CD4-positive, alpha-beta T cell (primary cell): ENCODE data around the gene MYPOP. TPM values are rescaled to one million over a fixed set of nuclear protein-coding genes. Genes with fewer than 3 reads are reported as not detected.

Experiments
- ATAC-seq: fragments of 200-7000 bp; cut with Tn5 transposase; one replicate; pipeline ENCODE4 v1.10.0; 2022; ENCODE audit warnings: mild to moderate bottlenecking; ENCODE audit not compliant: poor library complexity
- CTCF ChIA-PET: fragments of 350-600 bp; sonication (Branson Sonifier 250); formaldehyde crosslinking; loops from one replicate; lab custom pipeline; 2021; ENCODE audit warnings: antibody characterized with exemption, inconsistent platforms; lab: Charles Lee
- POLR2A ChIA-PET: fragments of 350-600 bp; sonication (Branson Sonifier 250); formaldehyde crosslinking; loops from one replicate; lab custom pipeline; 2021; ENCODE audit warnings: antibody characterized with exemption, inconsistent platforms; lab: Charles Lee
- DNase-seq, 14 experiments: peaks; one replicate each; pipeline ENCODE4 v3.0.0-alpha.2; 2013 to 2020; ENCODE audit warnings: mixed read lengths in 2 of 14
- H3K27ac ChIP-seq, 2 donors: one replicate each; pipeline versions ENCODE4 v1.5.1 to v1.7.0; 2013; ENCODE audit warnings: low read length in 2 of 2, low read depth in 1 of 2, mild to moderate bottlenecking in 1 of 2
- H3K27me3 ChIP-seq, 2 experiments: 1 replicate in 1 of 2; 2 replicates in 1 of 2; pipeline versions ENCODE4 v1.6.1 to v1.7.0; 2013; ENCODE audit warnings: low read length in 2 of 2, control low read depth in 1 of 2, mild to moderate bottlenecking in 1 of 2, moderate library complexity in 1 of 2; ENCODE audit not compliant: insufficient read depth in 2 of 2, control insufficient read depth in 1 of 2
- H3K36me3 ChIP-seq: one replicate; pipeline ENCODE4 v1.6.1; 2013; ENCODE audit warnings: low read length, control low read depth; ENCODE audit not compliant: insufficient read depth
- H3K4me1 ChIP-seq: one replicate; pipeline ENCODE4 v1.6.1; 2013; ENCODE audit warnings: low read length, control low read depth; ENCODE audit not compliant: insufficient read depth
- H3K4me3 ChIP-seq: one replicate; pipeline ENCODE4 v1.5.1; 2013; ENCODE audit warnings: mild to moderate bottlenecking, low read length, moderate library complexity
- H3K9me3 ChIP-seq, 2 experiments: 1 replicate in 1 of 2; 2 replicates in 1 of 2; pipeline versions ENCODE4 v1.6.1 to v1.7.0; 2013; ENCODE audit warnings: low read length in 2 of 2, mild to moderate bottlenecking in 2 of 2, control low read depth in 1 of 2, moderate library complexity in 1 of 2; ENCODE audit not compliant: control insufficient read depth in 1 of 2, insufficient read depth in 1 of 2
- H3K27ac Mint-ChIP-seq: one replicate; pipeline ENCODE4 v1.8.0; 2020; ENCODE audit warnings: mixed read lengths
- H3K27me3 Mint-ChIP-seq: one replicate; pipeline ENCODE4 v1.8.0; 2021; ENCODE audit warnings: mixed read lengths
- H3K36me3 Mint-ChIP-seq: one replicate; pipeline ENCODE4 v1.8.0; 2021; ENCODE audit warnings: low read depth, mixed read lengths
- H3K4me1 Mint-ChIP-seq: one replicate; pipeline ENCODE4 v1.8.0; 2021; ENCODE audit warnings: low read depth, mixed read lengths
- H3K4me3 Mint-ChIP-seq: one replicate; pipeline ENCODE4 v1.8.0; 2020; ENCODE audit warnings: mild to moderate bottlenecking, mixed read lengths
- H3K9me3 Mint-ChIP-seq: one replicate; pipeline ENCODE4 v1.8.0; 2020; ENCODE audit warnings: mixed read lengths
- CTCF ChIP-seq: fragments of 200-600 bp; IDR thresholded peaks from one replicate; pipeline ENCODE4 v1.8.0; 2022; ENCODE audit warnings: antibody characterized with exemption, mild to moderate bottlenecking
- intact Hi-C, 2 experiments: fragments of 100-400 bp; cut with DNase I in 1 of 2; cut with micrococcal nuclease in 1 of 2; formaldehyde crosslinking; loops; one replicate each; pipeline versions ENCODE4 v1.15.1 to v1.9.0; 2023 to 2025; cut with DNase I, micrococcal nuclease
- total RNA-seq, 174 experiments: library from RNA in 2 of 174; stranded (reverse) in 2 of 174; gene quantifications; one replicate each; pipeline ENCODE4 v1.2.3 and lab custom pipeline; 2021 to 2026

The MYPOP gene
- total RNA-seq, 2 experiments from 2014 or later, result 4.1 to 4.7 TPM

GRCh38 chr19:45934551-45935230, 32.3 kb upstream of the MYPOP start:
- no peak overlapping the region for H3K4me3 ChIP-seq
- ATAC-seq, result no peak
- Mint-ChIP-seq H3K36me3 (no peaks in the 10 kb centered on the region), H3K4me1 (no peaks in the 10 kb centered on the region), H3K4me3 (no peak overlapping the region), H3K9me3 (no peaks in the 10 kb centered on the region), H3K27ac (no peak overlapping the region), H3K27me3 (peaks cover 80% of the 10 kb centered on the region)
- no peaks in the 10 kb centered on the region for H3K4me1 ChIP-seq
- H3K36me3 ChIP-seq, result no peaks in the 10 kb centered on the region
- H3K27ac ChIP-seq, result no peak overlapping the region
- ChIA-PET POLR2A (no interaction called here), CTCF (no interaction called here)
- intact Hi-C loops, result no loop called here
- H3K9me3 ChIP-seq, result peaks cover 0 to 4% of the 10 kb centered on the region in 2 experiments
- DNase-seq, result no peak
- TF ChIP-seq CTCF, result no peak
- H3K27me3 ChIP-seq, result peaks cover 27 to 30% of the 10 kb centered on the region in 2 experiments

- Histone ChIP-seq H3K4me1 (no peaks in the 10 kb centered on the region), H3K9me3 (peaks cover 0 to 4% of the 10 kb centered on the region in 2 experiments), H3K27ac (no peak overlapping the region), H3K4me3 (no peak overlapping the region), H3K27me3 (peaks cover 24 to 27% of the 10 kb centered on the region in 2 experiments), H3K36me3 (no peaks in the 10 kb centered on the region)
- ChIA-PET CTCF (no interaction called here), POLR2A (no interaction called here)
- H3K4me3 Mint-ChIP-seq, result no peak overlapping the region
- DNase-seq (no peak), ATAC-seq (no peak)
- no peaks in the 10 kb centered on the region for H3K4me1 Mint-ChIP-seq
- intact Hi-C loops, result no loop called here
- H3K27ac Mint-ChIP-seq, result no peak overlapping the region
- peaks cover 71% of the 10 kb centered on the region for H3K27me3 Mint-ChIP-seq
- no peak for TF ChIP-seq CTCF
- no peaks in the 10 kb centered on the region for H3K36me3 Mint-ChIP-seq
- H3K9me3 Mint-ChIP-seq, result no peaks in the 10 kb centered on the region
Observed at GRCh38 chr19:45933759-45934158, 31.3 kb upstream of the MYPOP start.

- Histone ChIP-seq H3K4me1 (peaks cover 9% of the 10 kb centered on the region), H3K4me3 (no peak overlapping the region), H3K9me3 (no peaks in the 10 kb centered on the region), H3K36me3 (no peaks in the 10 kb centered on the region), H3K27ac (no peak overlapping the region), H3K27me3 (peaks cover 15 to 22% of the 10 kb centered on the region in 2 experiments)
- Mint-ChIP-seq H3K4me3 (no peak overlapping the region), H3K36me3 (no peaks in the 10 kb centered on the region), H3K27ac (no peak overlapping the region), H3K27me3 (peaks cover 52% of the 10 kb centered on the region), H3K9me3 (no peaks in the 10 kb centered on the region), H3K4me1 (peaks cover 9% of the 10 kb centered on the region)
- ChIA-PET POLR2A (no interaction called here), CTCF (interaction anchor here (0.6 kb wide), 1 partner anchor 114 kb away, joined by 3 read pairs; no protein-coding TSS in a partner anchor)
- ATAC-seq (no peak), DNase-seq (no peak)
- no peak for TF ChIP-seq CTCF
- intact Hi-C loops, result no loop called here
Observed at GRCh38 chr19:45931055-45931454, 28.6 kb upstream of the MYPOP start.
